Measurements from ENCODE around the gene APBB2.

APBB2 gene

DNA sequence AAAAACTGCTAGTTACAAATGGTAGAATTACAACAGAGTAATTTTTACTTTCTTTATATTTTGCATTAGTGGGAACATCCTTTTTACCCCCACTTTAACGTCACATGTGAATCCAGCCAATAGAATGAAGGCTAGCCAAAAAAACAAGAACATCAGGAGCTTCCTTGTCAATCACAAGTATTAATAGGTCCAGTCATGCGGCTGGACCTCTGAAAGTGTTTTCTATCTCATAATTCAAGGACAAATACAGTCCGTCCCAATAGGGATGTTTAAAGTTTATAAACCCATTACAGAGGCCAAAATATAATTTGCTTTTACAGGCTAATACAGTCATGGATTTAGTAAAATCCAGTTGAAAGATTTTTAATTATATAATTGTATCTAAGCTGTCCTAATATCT lies 110.7 kb downstream of the APBB2 start:
- no peak overlapping the region for H3K4me3 ChIP-seq (ENCODE audit: low read depth, low read length)
- TF ChIP-seq, protein P1, sequence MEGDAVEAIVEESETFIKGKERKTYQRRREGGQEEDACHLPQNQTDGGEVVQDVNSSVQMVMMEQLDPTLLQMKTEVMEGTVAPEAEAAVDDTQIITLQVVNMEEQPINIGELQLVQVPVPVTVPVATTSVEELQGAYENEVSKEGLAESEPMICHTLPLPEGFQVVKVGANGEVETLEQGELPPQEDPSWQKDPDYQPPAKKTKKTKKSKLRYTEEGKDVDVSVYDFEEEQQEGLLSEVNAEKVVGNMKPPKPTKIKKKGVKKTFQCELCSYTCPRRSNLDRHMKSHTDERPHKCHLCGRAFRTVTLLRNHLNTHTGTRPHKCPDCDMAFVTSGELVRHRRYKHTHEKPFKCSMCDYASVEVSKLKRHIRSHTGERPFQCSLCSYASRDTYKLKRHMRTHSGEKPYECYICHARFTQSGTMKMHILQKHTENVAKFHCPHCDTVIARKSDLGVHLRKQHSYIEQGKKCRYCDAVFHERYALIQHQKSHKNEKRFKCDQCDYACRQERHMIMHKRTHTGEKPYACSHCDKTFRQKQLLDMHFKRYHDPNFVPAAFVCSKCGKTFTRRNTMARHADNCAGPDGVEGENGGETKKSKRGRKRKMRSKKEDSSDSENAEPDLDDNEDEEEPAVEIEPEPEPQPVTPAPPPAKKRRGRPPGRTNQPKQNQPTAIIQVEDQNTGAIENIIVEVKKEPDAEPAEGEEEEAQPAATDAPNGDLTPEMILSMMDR (IDR thresholded peaks at IDR 0.05; ENCODE audit: low read depth, low read length), result no peak

- TF ChIP-seq, protein P1 (IDR thresholded peaks at IDR 0.05; ENCODE audit: low read depth, low read length), result no peak
- H3K4me3 ChIP-seq (ENCODE audit: low read depth, low read length), result no peak overlapping the region
These were observed 111.8 kb downstream of the APBB2 start for GRCh38 chr4:41102414-41103092.

DNA sequence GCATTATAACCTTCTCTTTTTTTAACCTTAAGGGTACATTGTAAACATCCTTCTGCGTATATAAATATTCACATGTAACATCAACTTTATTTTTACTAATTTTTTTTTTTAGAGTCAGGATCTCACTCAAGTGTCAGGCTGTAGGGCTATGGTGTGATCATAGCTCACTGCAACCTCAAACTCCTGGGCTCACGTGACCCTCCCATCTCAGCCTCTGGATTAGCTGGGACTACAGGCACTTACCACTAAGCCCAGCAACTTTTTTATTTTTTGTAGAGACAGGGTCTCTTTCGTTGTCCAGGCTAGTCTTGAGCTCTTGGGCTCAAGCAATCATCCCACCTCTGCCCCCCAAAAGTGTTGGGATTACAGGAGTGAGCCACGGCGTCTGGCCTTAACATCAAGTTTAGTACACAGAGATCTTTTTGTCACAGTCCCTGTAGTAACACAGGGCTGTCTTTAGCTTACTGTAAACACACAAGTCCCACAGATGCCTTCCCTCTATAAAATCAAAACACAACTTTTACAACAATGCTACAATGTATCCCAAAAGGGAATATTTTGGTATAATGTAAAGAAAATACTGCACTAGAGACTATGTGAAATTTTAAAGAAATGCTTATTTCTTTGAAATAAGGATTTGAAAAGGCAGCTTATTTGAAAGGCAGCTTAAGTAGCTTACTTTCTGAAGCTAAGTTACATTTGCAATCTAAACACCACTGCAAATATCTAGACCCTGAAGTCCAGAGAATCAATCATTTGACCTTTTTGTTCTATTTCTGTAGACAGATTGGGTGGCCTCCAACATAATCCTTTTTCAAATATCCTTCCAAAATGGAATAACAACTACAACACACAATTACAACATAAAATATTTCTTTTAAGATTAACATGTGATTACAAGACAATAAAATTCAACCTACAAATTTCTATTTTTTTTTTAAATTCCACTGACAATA lies 116.0 kb downstream of the APBB2 start:
- TF ChIP-seq, protein P1 (IDR thresholded peaks at IDR 0.05; ENCODE audit: low read depth, low read length), result no peak
- no peak overlapping the region for H3K4me3 ChIP-seq (ENCODE audit: low read depth, low read length)

DNA sequence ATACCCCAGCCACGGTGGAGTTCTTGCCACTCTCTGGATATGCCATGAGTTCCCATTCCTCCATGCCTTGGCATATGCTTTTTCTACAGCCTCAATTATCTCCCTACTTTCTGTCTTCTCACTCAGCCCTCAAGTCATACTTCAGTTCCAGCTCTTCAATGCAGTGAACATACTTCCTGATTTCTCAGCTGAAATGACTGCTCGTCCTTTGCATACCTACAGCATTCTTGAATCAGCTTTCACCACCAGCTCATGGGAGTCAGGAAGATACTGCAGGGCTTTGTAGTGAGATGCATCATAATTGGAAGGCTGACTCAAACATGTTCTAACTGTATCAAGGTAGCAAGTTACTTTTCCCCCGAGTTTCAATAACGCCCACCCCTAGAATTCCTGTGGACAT lies 118.4 kb downstream of the APBB2 start:
- TF ChIP-seq, protein P1 (IDR thresholded peaks at IDR 0.05; ENCODE audit: low read depth, low read length), result no peak
- no peak overlapping the region for H3K4me3 ChIP-seq (ENCODE audit: low read depth, low read length)

DNA sequence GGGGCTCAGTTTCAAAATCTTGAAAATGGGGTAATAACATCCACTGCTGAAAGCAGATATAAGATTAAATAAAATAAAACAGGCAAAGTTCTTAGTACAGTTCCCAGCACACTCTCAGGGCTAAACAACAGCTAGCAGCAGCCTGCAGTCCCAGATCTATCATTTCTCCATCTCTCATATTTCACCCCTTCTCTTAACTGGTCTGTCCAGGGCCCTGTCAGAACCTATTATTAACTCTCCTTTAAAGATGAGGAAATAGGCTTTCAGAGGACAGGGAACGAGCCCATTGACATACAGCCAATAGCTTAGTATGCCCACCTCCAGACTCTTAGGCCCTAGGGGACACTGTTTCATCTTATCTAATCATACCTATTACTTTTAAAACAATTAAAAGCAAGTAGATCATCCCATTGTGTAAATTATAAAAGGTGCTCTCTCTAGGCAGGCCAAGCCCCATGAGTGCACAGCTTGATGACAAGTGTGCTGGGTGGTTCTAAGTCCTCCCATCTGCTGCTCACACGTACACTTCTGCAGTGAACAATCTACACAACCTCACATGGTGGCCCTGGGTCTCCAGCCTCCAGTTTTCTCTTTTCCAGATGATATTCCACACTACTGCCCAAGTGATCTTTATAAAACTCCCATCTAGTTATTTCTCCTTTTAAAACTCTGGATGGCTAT lies 119.0 kb downstream of the APBB2 start:
- TF ChIP-seq, protein P1 (IDR thresholded peaks at IDR 0.05; ENCODE audit: low read depth, low read length), result no peak
- H3K4me3 ChIP-seq (ENCODE audit: low read depth, low read length), result no peak overlapping the region

GRCh38 chr4:41092128-41092527 lies 122.2 kb downstream of the APBB2 start:
- TF ChIP-seq, protein P1 (IDR thresholded peaks at IDR 0.05; ENCODE audit: low read depth, low read length), result no peak
- H3K4me3 ChIP-seq (ENCODE audit: low read depth, low read length), result no peak overlapping the region

All from WI38 (cell line).